ES-I3 (cell line): ENCODE results near the gene CD83.

ENCODE experiments used
- H3K36me3 ChIP-seq: 2 replicates; pipeline ENCODE4 v1.6.1; 2013; ENCODE audit warnings: mild to moderate bottlenecking, low read length, control low read depth, moderate library complexity; ENCODE audit not compliant: insufficient read depth
- H3K4me1 ChIP-seq: 2 replicates; pipeline ENCODE4 v1.6.1; 2013; ENCODE audit warnings: mild to moderate bottlenecking, control low read depth, low read length; ENCODE audit not compliant: insufficient read depth
- H3K9ac ChIP-seq: 2 replicates; pipeline ENCODE4 v1.6.1; 2013; ENCODE audit warnings: low read depth, mild to moderate bottlenecking, low read length, moderate library complexity
- H3K9me3 ChIP-seq: 2 replicates; pipeline ENCODE4 v1.6.1; 2013; ENCODE audit warnings: mild to moderate bottlenecking, low read length, moderate library complexity; ENCODE audit not compliant: control insufficient read depth, insufficient read depth

Gene CD83

DNA sequence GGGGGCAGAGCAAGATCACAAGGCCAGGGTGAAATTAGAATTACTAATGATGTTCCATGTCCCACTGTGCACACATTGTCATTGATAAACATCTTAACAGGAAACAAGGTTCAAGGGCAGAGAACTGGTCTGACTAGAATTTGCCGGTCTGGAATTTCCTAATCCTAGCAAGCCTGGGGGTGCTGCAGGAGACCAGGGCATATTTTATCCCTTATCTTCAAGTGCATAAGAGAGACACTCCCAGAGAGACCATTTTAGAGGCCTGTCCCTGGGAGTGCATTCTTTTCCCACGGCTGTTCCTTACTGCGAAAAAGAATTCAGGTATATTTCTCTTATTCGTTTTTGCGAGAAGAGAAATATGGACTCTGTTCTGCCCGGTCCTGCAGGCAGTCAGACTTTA, 41.5 kb downstream of the CD83 start:
- Histone ChIP-seq H3K4me1 (0 out of 2 replicates have a peak, but pooled peaks cover 10% of the 10 kb centered on the region), H3K36me3 (no peaks in the 10 kb centered on the region), H3K9me3 (peaks cover 3% of the 10 kb centered on the region; the same call in 1 of the 2 replicates), H3K9ac (no peak overlapping the region)

DNA sequence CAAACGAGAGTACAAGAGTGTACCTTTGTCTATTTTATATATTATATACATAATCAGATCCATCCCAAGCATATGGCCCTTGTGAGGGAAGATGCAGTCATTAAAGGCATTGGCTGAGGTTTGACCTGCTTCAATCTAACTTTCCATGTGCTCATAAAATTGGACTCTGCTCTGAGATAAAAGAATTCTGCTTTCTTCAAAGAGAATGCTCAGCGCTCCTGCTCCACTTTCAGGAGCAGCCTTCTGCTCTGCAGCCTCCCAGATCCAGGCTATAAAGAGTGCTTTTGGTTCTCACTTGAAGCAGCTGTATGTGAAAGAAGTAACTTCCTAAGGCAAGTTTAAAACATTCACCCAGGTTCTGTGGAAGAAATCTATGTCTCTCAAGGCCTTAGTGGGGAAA, 45.3 kb downstream of the CD83 start:
- Histone ChIP-seq H3K9me3 (peaks cover 3% of the 10 kb centered on the region; the same call in 1 of the 2 replicates), H3K9ac (no peak overlapping the region), H3K36me3 (no peaks in the 10 kb centered on the region), H3K4me1 (0 out of 2 replicates have a peak, but pooled peaks cover 10% of the 10 kb centered on the region)

DNA sequence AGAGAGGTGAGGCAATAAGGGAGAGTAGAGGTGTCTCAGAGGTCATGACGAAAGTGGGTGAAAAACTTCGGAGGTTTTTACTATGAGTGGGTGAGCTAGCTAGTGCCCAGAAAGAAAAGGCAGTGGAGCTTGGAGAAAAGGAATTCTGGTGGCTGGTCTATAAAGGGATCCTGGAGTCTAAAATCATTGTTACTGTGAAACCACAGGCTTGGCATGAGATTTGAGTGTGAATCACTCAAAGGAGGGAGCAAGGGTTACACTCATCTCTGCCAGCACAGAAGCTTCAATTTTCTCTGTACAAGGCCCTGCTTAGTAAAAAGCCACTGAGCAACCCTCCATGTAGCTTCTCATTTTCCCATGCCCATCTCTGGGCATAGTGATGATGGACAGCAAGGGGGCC, 47.5 kb downstream of the CD83 start:
- H3K9me3 ChIP-seq, result peaks cover 6% of the 10 kb centered on the region; the same call in 1 of the 2 replicates
- H3K36me3 ChIP-seq, result no peaks in the 10 kb centered on the region
- H3K4me1 ChIP-seq, result 0 out of 2 replicates have a peak, but pooled peaks cover 10% of the 10 kb centered on the region
- no peak overlapping the region for H3K9ac ChIP-seq

DNA sequence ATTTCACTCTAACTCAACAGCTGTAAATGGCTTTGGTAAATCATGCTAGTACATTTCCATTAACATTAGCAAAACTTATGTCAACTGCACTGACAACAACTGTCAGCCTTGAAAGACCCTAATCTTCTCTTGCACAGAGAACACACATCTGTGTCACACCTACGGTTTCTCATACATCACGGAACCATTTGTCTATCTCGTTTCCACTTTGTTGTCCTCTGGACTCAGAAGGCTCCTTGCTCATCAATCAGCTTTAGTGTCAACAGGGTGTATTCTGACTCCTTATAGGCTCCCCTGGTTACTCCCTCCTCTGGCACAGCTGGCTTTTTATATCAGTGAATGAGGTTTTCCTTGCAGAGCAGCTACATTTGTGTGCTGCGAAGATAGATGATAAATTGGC, 49.3 kb downstream of the CD83 start:
- Histone ChIP-seq H3K36me3 (no peaks in the 10 kb centered on the region), H3K9me3 (peaks cover 6% of the 10 kb centered on the region; the same call in 1 of the 2 replicates), H3K9ac (no peak overlapping the region), H3K4me1 (0 out of 2 replicates have a peak, but pooled peaks cover 9% of the 10 kb centered on the region)

DNA sequence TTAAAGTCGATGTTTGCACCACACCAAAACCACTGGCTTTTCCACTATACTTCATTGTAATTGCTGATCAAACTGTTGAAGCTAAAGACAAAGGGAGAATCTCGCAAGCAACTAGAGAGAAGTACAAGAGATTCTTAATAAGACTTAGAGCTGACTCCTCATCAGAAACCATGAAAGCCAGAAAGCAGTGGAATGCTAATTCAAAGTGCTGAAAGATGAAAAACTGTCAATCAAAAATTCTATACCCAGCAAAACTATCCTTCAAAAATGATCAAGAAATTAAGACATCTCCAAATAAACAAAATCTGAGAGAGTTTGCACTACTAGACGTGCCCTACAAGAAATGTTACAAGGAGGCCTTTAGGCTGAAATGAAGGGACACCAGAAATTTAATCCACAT, 52.6 kb downstream of the CD83 start:
- Histone ChIP-seq H3K4me1 (no peaks in the 10 kb centered on the region), H3K36me3 (no peaks in the 10 kb centered on the region), H3K9ac (no peak overlapping the region), H3K9me3 (peaks cover 11% of the 10 kb centered on the region; the same call in 1 of the 2 replicates)

DNA sequence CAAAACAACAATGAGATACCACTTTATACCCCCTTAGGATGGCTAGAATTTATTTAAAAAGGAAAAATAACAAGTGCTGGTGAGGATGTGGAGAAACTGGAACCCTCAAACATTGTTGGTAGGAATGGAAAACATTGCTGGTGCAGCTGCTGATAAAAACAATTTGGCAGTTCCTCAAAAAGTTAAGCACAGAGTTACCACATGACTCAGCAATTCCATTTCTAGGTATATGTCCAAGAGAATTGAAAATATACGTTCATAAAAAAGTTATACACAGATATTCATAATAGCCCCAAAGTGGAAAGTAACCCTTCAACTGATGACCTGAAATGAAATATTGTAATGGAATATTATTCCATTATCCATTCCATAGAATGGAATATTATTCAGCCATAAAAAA, 55.0 kb downstream of the CD83 start:
- H3K36me3 ChIP-seq, result no peaks in the 10 kb centered on the region
- peaks cover 11% of the 10 kb centered on the region; the same call in 1 of the 2 replicates for H3K9me3 ChIP-seq
- no peak overlapping the region for H3K9ac ChIP-seq
- no peaks in the 10 kb centered on the region for H3K4me1 ChIP-seq

DNA sequence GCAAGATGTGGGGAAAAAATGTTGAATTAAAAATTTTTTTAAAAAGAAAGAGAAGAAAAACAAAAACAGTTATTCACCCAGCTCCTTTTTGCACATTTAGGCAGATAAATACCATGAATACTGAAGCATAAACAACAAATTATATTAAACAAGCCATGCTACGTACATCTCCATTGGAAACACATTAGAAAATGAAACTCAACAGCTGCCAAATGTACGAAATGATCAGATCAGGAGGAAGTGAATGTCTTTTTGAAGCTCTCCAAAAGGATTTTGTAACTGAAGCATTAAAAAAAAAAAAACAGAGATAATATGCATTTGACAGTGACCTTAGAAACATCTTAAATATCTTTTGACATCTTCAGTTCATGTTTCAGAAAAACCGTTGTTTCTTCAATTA, 56.7 kb downstream of the CD83 start:
- H3K9me3 ChIP-seq, result peaks cover 11% of the 10 kb centered on the region; the same call in 1 of the 2 replicates
- H3K36me3 ChIP-seq, result no peaks in the 10 kb centered on the region
- no peak overlapping the region for H3K9ac ChIP-seq
- H3K4me1 ChIP-seq, result peaks cover 7% of the 10 kb centered on the region; the same call in 1 of the 2 replicates

DNA sequence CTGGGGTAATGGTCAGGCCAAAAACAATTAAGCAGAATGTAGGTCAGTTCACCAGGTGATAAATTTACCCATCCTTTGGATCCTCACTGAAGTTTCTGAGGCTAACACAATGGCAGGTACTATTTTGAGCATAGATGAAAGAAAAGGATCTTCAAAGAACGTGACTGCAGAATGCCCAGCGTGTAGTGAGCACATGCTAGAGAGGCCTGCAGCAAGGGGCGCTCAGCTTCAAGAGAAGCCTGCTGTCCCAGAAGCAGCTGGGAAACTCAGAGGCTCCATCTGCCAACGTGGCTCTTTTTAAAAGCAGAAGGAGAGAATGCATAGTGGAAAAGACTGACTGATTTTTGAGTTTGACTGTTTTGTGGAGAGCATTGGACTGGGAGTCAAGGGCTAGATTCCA, 57.4 kb downstream of the CD83 start:
- Histone ChIP-seq H3K9me3 (peaks cover 6% of the 10 kb centered on the region; the same call in 1 of the 2 replicates), H3K9ac (no peak overlapping the region), H3K36me3 (no peaks in the 10 kb centered on the region), H3K4me1 (peaks cover 7% of the 10 kb centered on the region; the same call in 1 of the 2 replicates)

DNA sequence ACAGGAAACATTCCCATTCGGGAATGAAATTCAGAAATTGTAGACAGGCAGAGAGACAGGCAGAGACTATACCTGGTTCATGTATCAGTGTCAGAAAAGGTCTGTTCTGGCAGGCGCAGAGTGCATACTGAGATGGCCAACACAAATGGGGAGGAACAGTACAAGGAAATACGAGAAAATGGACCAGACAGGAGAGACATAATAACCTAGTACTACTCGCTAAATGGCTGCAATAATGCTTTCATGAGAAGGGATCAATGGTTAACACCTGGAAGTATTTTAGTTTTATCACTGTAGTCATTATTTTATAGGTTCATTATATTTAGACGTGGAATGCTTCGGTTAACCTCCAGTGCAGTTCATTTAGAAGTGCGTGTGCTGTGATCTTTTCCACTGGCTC, 58.9 kb downstream of the CD83 start:
- Histone ChIP-seq H3K9me3 (0 out of 2 replicates have a peak, but pooled peaks cover 4% of the 10 kb centered on the region), H3K9ac (no peak overlapping the region), H3K4me1 (peaks cover 7% of the 10 kb centered on the region; the same call in 1 of the 2 replicates), H3K36me3 (no peaks in the 10 kb centered on the region)

DNA sequence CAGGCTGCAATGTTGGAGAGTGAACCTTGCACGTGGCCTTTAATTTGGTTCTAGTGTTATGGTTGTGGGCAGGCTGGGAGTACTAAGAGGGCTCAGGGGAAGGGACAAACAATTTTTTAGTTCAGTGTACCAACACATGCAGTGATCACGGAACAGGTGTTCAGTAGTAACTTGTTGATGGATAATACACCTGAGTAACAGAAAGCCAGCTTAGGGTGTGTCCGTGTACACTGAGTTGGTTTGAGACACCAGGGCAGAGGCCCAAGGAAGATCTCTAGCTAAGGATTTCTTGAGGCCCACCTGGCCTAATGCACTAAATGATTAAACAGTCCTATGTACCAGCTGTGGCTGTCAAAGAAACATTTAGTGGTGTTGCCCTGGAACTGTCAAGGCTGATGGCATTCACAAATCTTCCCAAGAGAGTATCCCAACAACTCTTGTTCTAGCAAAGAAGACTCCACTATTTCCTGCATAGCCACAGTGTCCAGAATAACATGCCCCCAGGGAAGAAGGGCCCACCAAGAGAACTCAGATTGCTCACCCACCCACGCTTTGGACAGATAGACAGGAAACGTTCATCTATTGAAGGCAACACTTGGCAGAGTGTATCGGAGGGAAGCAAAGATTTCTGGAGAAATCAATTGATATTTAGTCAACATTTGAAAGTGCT, 60.0 kb downstream of the CD83 start:
- Histone ChIP-seq H3K36me3 (no peaks in the 10 kb centered on the region), H3K4me1 (peaks cover 7% of the 10 kb centered on the region; the same call in 1 of the 2 replicates), H3K9me3 (0 out of 2 replicates have a peak, but pooled peaks cover 1% of the 10 kb centered on the region), H3K9ac (no peak overlapping the region)

DNA sequence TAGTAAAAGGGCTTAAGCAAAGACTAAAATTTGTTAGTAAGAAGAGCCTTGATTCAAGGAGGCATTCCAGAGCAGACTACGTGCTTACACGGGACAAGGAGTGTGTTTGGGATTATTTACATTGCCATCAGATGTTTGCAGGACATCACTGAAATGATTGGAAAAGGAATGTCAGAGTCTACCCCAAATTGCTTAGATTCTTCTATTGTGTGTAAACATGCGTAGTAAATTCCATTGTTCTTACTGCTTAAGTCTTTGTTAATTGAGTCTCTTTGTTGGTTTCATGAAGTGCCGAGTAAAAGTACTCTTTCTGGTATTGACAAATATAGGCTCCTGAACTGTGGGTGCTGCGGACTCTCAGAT, 60.5 kb downstream of the CD83 start:
- Histone ChIP-seq H3K9me3 (no peaks in the 10 kb centered on the region), H3K4me1 (peaks cover 7% of the 10 kb centered on the region; the same call in 1 of the 2 replicates), H3K36me3 (no peaks in the 10 kb centered on the region), H3K9ac (no peak overlapping the region)

DNA sequence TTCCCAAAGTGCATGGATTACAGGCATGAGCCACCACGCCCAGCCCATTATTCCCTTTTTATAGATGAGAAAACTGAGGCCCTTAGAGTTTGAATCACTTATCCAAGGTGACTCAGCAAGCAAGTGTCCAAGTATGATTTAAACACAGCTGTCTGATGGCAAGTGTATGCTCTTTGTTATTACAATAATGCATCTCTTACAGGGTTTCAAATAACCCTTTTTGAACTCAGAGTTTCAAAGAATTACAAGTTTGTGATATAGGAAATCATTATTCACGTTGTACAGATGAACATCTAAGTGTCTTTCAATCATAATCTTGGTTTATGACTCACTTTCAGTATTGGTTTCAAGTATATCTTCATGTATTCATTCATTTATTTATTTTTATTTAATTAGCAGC, 63.0 kb downstream of the CD83 start:
- no peaks in the 10 kb centered on the region for H3K36me3 ChIP-seq
- no peaks in the 10 kb centered on the region for H3K9me3 ChIP-seq
- no peak overlapping the region for H3K9ac ChIP-seq
- H3K4me1 ChIP-seq, result peaks cover 7% of the 10 kb centered on the region; the same call in 1 of the 2 replicates

DNA sequence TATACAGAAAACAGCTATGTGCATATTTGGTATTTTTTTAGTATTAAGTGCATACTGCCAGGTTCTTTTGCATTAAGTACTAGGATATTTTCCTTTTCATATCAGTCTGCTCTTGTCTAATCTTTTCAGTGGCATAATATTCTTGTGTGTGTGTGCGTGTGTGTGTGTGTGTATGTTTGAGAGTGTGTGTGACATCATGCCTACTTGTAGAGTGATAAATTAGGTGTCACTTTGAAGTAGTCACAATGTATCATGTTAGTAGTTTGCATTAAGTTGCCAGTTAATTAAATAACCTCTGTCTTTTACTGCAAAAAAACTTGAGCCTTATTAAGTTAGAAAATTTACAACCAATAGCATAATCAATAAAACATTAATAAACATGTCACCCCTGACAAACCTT, 65.3 kb downstream of the CD83 start:
- Histone ChIP-seq H3K9ac (no peak overlapping the region), H3K9me3 (no peaks in the 10 kb centered on the region), H3K4me1 (peaks cover 5% of the 10 kb centered on the region; the same call in 1 of the 2 replicates), H3K36me3 (no peaks in the 10 kb centered on the region)
